K562 (cell line): ENCODE data around the gene SLC25A40. TPM values are rescaled to one million over a fixed set of nuclear protein-coding genes. Genes with fewer than 3 reads are reported as not detected.
A peak's percentile ranks its signal among the peaks of the same experiment; 100 is the strongest.
"Not testable (repeated sequence)": the region's sequence is repeated elsewhere in the genome, so short reads cannot be mapped to it uniquely, and the experiment has no call there.

Source experiments
- ATAC-seq: fragments of 200-7000 bp; cut with Tn5 transposase; 3 replicates; pipeline ENCODE4 v1.9.1; 2020; ENCODE audit warnings: moderate library complexity
- BruUV-seq: library from RNA; stranded (reverse); fragments of 400-500 nt; replicated peaks from 2 replicates; lab custom pipeline; 2021; lab: Mats Ljungman, UMichigan
- CTCF ChIA-PET: fragments of 300-600 bp; formaldehyde crosslinking; extraction: SDS; loops from one replicate; lab custom pipeline; 2021; ENCODE audit warnings: low intra/inter-chr PET ratio; lab: Yijun Ruan, JAX
- POLR2A ChIA-PET: fragments of 300-600, 350-650 bp; sonication (Branson Sonifier 250); formaldehyde crosslinking; extraction: SDS; loops from one replicate; lab custom pipeline; 2021; ENCODE audit warnings: antibody characterized with exemption, inconsistent platforms; lab: Yijun Ruan, JAX
- DNase-seq, 4 experiments: peaks; one replicate each; pipeline versions ENCODE4 v3.0.0 to v3.0.0-alpha.2; 2011 to 2018; ENCODE audit warnings: low spot score in 3 of 4, mixed read lengths in 3 of 4; ENCODE audit errors: extremely low read depth in 1 of 4
- FAIRE-seq: peaks from 2 replicates; lab custom pipeline; 2011; peaks lifted over from hg19 to GRCh38; lab: Jason Lieb, UNC
- H2AFZ ChIP-seq: 2 replicates; pipeline ENCODE4 v1.6.0; 2011; ENCODE audit warnings: low read depth, low read length, control low read depth, inconsistent platforms
- H3K27ac ChIP-seq: fragments of 200-600 bp; 3 replicates; pipeline ENCODE4 v1.8.0; 2011; ENCODE audit warnings: low read depth, mild to moderate bottlenecking, control low read depth, inconsistent platforms, low read length, moderate library complexity, mixed read lengths; ENCODE audit errors: extremely low read depth
- H3K27me3 ChIP-seq, 2 experiments: fragments of 300-600 bp in 1 of 2; 2 replicates in 1 of 2; 3 replicates in 1 of 2; pipeline versions ENCODE4 v1.6.0 to v1.8.0; 2011; ENCODE audit warnings: inconsistent platforms in 2 of 2, low read length in 2 of 2, mild to moderate bottlenecking in 1 of 2, mixed read lengths in 1 of 2, moderate library complexity in 1 of 2; ENCODE audit not compliant: control insufficient read depth in 2 of 2, insufficient read depth in 2 of 2
- H3K36me3 ChIP-seq: fragments of 300-600 bp; 3 replicates; pipeline ENCODE4 v1.8.0; 2011; ENCODE audit warnings: mild to moderate bottlenecking, low read length, inconsistent platforms; ENCODE audit not compliant: control insufficient read depth, insufficient read depth
- H3K4me1 ChIP-seq, 2 experiments: fragments of 200-600 bp in 1 of 2; replicated peaks in 1 of 2; 2 replicates in 1 of 2; 3 replicates in 1 of 2; pipeline versions ENCODE4 v1.5.1 to v1.8.0; 2011; ENCODE audit warnings: inconsistent platforms in 2 of 2, low read length in 2 of 2, mild to moderate bottlenecking in 1 of 2, mixed read lengths in 1 of 2, moderate library complexity in 1 of 2; ENCODE audit not compliant: control insufficient read depth in 2 of 2, insufficient read depth in 2 of 2
- H3K4me2 ChIP-seq: 2 replicates; pipeline ENCODE4 v1.6.1; 2011; ENCODE audit warnings: low read length, control low read depth, inconsistent platforms, mixed read lengths; ENCODE audit not compliant: insufficient read depth
- H3K4me3 ChIP-seq: fragments of 200-600 bp; sonication (generic), shearing (Covaris generic); 2 replicates; pipeline ENCODE4 v1.5.1; 2016; ENCODE audit warnings: control low read depth, inconsistent platforms
- H3K79me2 ChIP-seq: fragments of 200-600 bp; 3 replicates; pipeline ENCODE4 v1.8.0; 2011; ENCODE audit warnings: low read length, inconsistent platforms; ENCODE audit not compliant: control insufficient read depth, insufficient read depth
- H3K9ac ChIP-seq, 2 experiments: 2 replicates each; pipeline versions ENCODE4 v1.6.0 to v1.6.1; 2011; ENCODE audit warnings: low read depth in 2 of 2, low read length in 2 of 2, control low read depth in 1 of 2, inconsistent platforms in 1 of 2, mild to moderate bottlenecking in 1 of 2, mixed read lengths in 1 of 2; ENCODE audit not compliant: insufficient read depth in 1 of 2
- H3K9me1 ChIP-seq: one replicate; pipeline ENCODE4 v1.6.0; 2011; ENCODE audit warnings: inconsistent platforms, mild to moderate bottlenecking, low read length, moderate library complexity; ENCODE audit not compliant: control insufficient read depth, insufficient read depth
- H3K9me3 ChIP-seq: replicated peaks from 2 replicates; pipeline ENCODE4 v1.5.1; 2011; ENCODE audit warnings: low read depth, low read length, inconsistent platforms; ENCODE audit not compliant: control insufficient read depth, insufficient read depth
- H4K20me1 ChIP-seq: replicated peaks from 2 replicates; pipeline ENCODE4 v1.6.1; 2011; ENCODE audit warnings: low read length, inconsistent platforms, mixed read lengths; ENCODE audit not compliant: control insufficient read depth, insufficient read depth
- C11orf30 ChIP-seq: fragments of 450-650 bp; IDR thresholded peaks from 2 replicates; pipeline ENCODE4 v1.6.1; 2016; ENCODE audit warnings: low read depth, mild to moderate bottlenecking
- FOXA3 ChIP-seq, 2 experiments: fragments of 450-650 bp in 1 of 2; sonication (generic) in 1 of 2; formaldehyde crosslinking; IDR thresholded peaks in 1 of 2; conservative IDR thresholded peaks in 1 of 2; 2 replicates each; pipeline versions ENCODE4 v1.4.0 to v1.8.0; 2020 to 2022; ENCODE audit warnings: mild to moderate bottlenecking in 2 of 2, missing genetic modification reagents in 1 of 2
- MAFF ChIP-seq: IDR thresholded peaks from 2 replicates; pipeline ENCODE4 v1.6.1; 2012; ENCODE audit warnings: low read length, improper control_type of control experiment
- MAFG ChIP-seq: fragments of 450-650 bp; conservative IDR thresholded peaks from 2 replicates; pipeline ENCODE4 v1.6.1; 2016; ENCODE audit warnings: missing genetic modification characterization, missing compliant biosample characterization
- MAFK ChIP-seq: IDR thresholded peaks from 2 replicates; pipeline ENCODE4 v1.6.1; 2011; ENCODE audit warnings: low read length, improper control_type of control experiment
- POLR2B ChIP-seq: fragments of 450-650 bp; IDR thresholded peaks from 2 replicates; pipeline ENCODE4 v1.6.1; 2018; ENCODE audit warnings: low read depth; ENCODE audit not compliant: partially characterized antibody
- PYGO2 ChIP-seq: fragments of 450-650 bp; IDR thresholded peaks from 2 replicates; pipeline ENCODE4 v1.6.1; 2016; ENCODE audit warnings: mild to moderate bottlenecking, missing genetic modification characterization, moderate library complexity, missing compliant biosample characterization
- ZNF316 ChIP-seq: fragments of 450-650 bp; IDR thresholded peaks from 2 replicates; pipeline ENCODE4 v1.6.1; 2016
- WGBS: fragments of 100-300 bp; shearing (Covaris generic); methylation state at CpG from one replicate; pipeline ENCODE4 v1.1.6; 2016; ENCODE audit warnings: low coverage, mixed read lengths; ENCODE audit not compliant: insufficient coverage; ENCODE audit errors: missing lambda C conversion rate; 5-methylcytosine and 5-hydroxymethylcytosine counted together
- in situ Hi-C: fragments of 300-500 bp; cut with MboI; formaldehyde crosslinking; loops from 4 replicates; pipeline ENCODE4 v1.15.0; 2018; ENCODE audit warnings: inconsistent platforms, mixed read lengths
- intact Hi-C: fragments of 100-400 bp; cut with micrococcal nuclease; formaldehyde crosslinking; loops from 2 replicates; pipeline ENCODE4 v1.14.2; 2022
- polyA plus RNA-seq, 8 experiments: library from polyadenylated mRNA; depleted of rRNA in 4 of 8; stranded (reverse) in 5 of 8; unstranded in 3 of 8; fragments of >200 nt; fragmentation: Nextera tagmentation in 2 of 8; fragmentation: Illumina TruSeq in 1 of 8; extraction: Ambion mirVana in 2 of 8; extraction: Trizol in 1 of 8; gene quantifications; 2 replicates each; pipeline versions ENCODE4 v1.2.1 to v1.2.3, GENCODE V29; 2011 to 2014; ENCODE audit warnings: inconsistent platforms in 1 of 8, missing spikeins in 1 of 8
- total RNA-seq, 7 experiments: library from RNA; depleted of rRNA in 6 of 7; stranded (reverse); fragments of >200 nt in 6 of 7; fragmentation: Illumina TruSeq in 2 of 7; extraction: Trizol in 2 of 7; gene quantifications; 2 replicates each; pipeline versions ENCODE4 v1.2.1 to v1.2.3, GENCODE V29; 2011 to 2021; ENCODE audit warnings: low replicate concordance in 1 of 7
- TF ChIP-seq, protein P1 (sequence below): fragments of 250-450 bp; sonication (Bioruptor Pico); IDR thresholded peaks from 2 replicates; pipeline ENCODE4 v1.5.0; 2021; ENCODE audit warnings: mild to moderate bottlenecking, moderate library complexity

SLC25A40 gene
- total and polyA plus RNA-seq, 9 of the 15 experiments (the other 6 are each of a cell fraction or from before 2014, with no cell fraction given), result 6.7 to 44.0 (median 26.5) TPM

- BruUV-seq, result TSS peak; percentile 29
- H3K79me2 ChIP-seq, in situ Hi-C loops, H2AFZ ChIP-seq, H3K27me3 ChIP-seq, DNase-seq, H3K4me3 ChIP-seq, H4K20me1 ChIP-seq, intact Hi-C loops, H3K9me1 ChIP-seq, CTCF ChIA-PET, H3K9me3 ChIP-seq, ATAC-seq, H3K9ac ChIP-seq, H3K4me2 ChIP-seq, H3K4me1 ChIP-seq, H3K27ac ChIP-seq: not testable (repeated sequence)
- H3K36me3 ChIP-seq, result peaks cover 56% of the 10 kb centered on the region
- peak; percentile 69 for FAIRE-seq
- TF ChIP-seq FOXA3 (CRISPR knock-in tag; conservative IDR thresholded peaks at IDR 0.05 in 1 of 2, IDR thresholded peaks at IDR 0.05 in 1 of 2), result peak in 1 of 2 experiments; percentile 77; a peak in 2 of 4 replicates
- TF ChIP-seq POLR2B, result peak; percentile 27
- POLR2A ChIA-PET, result interaction anchor here (0.6 kb wide), 1 partner anchor 27 kb away, joined by 3 read pairs; no protein-coding TSS in a partner anchor
- 92% methylated on average over 3 of the region's 3 CpGs for WGBS
Observed at GRCh38 chr7:87907136-87907906, 31.2 kb upstream of the SLC25A40 start.

DNA sequence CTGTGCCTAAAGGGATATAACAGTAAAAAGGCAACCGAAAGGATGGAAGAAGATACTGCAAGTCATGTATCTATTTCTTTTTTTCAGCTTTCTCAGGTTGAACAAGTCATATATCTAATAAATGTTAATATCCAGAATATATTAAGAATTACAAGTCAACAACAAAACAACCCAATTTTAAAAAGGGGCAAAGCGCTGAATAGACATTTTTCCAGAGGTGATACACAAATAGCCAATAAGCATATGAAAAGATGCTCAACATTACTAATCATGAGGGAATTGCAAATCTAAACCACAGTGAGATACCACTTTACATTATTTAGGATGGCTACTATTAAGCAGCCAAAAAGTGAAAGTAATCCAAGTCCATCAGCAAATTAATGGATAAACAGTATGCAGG lies 23.1 kb upstream of the SLC25A40 start:
- intact Hi-C loops (no loop called here), in situ Hi-C loops (no loop called here)
- FAIRE-seq (no peak), ATAC-seq (no peak), DNase-seq (no peak)
- 95% methylated on average over 2 of the region's 2 CpGs for WGBS
- H3K4me2 ChIP-seq, result no peak overlapping the region
- H3K27me3 ChIP-seq, result no peaks in the 10 kb centered on the region
- TF ChIP-seq, protein P1, sequence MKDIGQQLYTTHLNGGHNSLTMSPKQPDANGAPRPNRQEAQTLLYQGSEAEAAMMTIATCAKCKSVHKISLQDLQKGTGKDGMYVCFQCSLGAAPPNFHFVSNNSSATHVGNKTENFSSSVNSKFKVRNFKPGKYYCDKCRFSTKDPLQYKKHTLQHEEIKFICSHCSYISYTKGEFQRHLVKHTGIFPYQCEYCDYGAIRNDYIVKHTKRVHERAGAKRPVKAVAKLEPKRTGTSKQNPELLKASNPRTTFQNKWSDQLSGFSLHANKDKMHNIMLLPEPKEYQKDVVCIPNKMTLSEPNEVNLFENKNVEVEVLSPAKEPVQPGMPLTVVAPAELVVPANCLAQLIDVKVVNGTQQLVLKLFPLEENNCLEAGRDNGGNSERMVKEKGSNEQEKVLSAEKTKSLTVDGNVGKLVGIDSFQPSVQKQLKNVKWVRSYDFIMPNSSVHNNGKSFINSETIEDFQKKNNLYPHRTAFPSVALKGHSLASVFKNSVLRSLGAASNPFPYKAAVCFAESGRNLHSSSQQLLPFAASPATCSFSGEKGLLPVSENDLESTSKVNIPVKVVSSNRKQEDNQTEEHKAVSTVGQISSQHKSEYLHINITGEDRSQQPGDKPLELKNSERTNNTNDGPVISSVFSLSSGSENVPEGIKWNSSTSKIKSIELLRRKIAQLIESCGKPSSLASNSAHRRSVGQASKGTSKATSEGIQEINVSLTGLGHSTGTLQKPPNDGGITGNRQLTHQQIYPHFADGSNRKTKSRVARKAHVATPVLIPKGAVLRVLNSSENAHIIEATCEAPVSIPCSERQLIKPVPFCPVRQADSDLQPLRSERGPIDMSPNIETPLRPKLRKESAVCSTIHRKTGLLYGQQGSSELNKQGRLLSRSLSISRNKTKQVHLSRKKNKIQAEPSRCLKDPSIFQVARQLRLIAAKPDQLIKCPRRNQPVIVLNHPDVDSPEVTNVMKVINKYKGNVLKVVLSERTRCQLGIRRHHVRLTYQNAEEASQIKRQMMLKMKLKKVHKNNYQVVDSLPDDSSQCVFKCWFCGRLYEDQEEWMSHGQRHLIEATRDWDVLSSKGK (CRISPR knock-in tag), result no peak
- TF ChIP-seq MAFF (peak; percentile 80), ZNF316 (peak; percentile 92), C11orf30 (peak; percentile 83), PYGO2 (tag) (no peak), MAFG (tag) (peak; percentile 77), MAFK (peak; percentile 79)
- no peaks in the 10 kb centered on the region for H3K4me1 ChIP-seq
- H3K4me3 ChIP-seq, result no peak overlapping the region
- H2AFZ ChIP-seq, result no peak overlapping the region
- CTCF ChIA-PET, result no interaction called here
- H4K20me1 ChIP-seq, result no peaks in the 10 kb centered on the region
- no peaks in the 10 kb centered on the region for H3K9me3 ChIP-seq
- POLR2A ChIA-PET, result no interaction called here
- H3K9ac ChIP-seq, result no peak overlapping the region
- no peak overlapping the region for H3K27ac ChIP-seq
- no peaks in the 10 kb centered on the region for H3K9me1 ChIP-seq
- H3K36me3 ChIP-seq, result peaks cover 97% of the 10 kb centered on the region
- peaks cover 19% of the 10 kb centered on the region; the same call in 2 of the 3 replicates for H3K79me2 ChIP-seq
- no TSS peak for BruUV-seq
